ENCODE measurements around the gene ECEL1.

The ECEL1 gene

DNA sequence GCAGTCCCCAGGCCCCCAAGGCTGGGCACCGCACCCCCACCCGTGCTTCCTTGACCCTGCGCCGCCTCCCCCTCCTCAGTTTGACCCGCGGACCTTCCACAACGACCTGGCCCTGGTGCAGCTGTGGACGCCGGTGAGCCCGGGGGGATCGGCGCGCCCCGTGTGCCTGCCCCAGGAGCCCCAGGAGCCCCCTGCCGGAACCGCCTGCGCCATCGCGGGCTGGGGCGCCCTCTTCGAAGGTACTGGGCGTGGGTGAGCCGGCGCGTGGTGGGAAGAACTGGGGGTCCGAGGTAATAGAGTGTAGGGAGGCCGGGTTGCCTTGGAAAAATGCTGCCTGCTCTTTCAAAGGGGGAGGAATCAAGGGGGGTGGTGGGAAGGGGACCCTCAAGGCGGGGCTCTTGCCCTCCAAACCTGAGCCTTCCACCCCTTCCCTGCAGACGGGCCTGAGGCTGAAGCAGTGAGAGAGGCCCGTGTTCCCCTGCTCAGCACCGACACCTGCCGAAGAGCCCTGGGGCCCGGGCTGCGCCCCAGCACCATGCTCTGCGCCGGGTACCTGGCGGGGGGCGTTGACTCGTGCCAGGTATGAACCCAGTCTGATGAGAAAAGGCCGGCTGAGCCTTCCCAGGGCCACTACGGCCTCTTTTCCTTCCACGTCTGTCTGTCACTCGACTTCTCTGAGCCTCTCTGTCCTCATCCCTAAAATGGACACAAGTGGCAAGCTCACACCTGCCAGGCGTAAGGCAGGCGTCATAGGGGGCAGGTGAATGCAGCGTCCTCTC, 35.2 kb upstream of the ECEL1 start:
- DNase-seq: no peak

DNA sequence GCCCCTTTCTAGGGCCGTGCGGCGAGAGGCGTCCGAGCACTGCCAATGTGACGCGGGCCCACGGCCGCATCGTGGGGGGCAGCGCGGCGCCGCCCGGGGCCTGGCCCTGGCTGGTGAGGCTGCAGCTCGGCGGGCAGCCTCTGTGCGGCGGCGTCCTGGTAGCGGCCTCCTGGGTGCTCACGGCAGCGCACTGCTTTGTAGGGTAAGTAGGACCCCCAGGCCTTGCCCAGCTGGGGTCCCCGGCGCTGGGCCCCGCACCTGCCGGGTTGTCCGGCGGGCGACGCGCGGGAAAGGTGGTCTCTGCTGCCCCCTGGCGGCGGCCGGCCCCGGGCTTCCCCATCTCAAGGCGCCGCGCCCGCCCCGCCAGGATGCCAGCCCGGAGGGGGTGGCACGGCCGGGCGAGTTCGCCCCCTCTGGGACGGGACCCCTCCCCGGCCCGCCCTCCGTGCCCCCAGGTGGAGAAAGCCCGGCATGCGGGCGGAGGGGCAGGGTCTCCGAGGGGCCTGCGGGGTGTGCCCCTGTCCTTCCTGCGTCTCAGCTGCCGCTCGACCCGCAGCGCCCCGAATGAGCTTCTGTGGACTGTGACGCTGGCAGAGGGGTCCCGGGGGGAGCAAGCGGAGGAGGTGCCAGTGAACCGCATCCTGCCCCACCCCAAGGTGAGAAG, 34.5 kb upstream of the ECEL1 start:
- peak; percentile 36 for DNase-seq

DNA sequence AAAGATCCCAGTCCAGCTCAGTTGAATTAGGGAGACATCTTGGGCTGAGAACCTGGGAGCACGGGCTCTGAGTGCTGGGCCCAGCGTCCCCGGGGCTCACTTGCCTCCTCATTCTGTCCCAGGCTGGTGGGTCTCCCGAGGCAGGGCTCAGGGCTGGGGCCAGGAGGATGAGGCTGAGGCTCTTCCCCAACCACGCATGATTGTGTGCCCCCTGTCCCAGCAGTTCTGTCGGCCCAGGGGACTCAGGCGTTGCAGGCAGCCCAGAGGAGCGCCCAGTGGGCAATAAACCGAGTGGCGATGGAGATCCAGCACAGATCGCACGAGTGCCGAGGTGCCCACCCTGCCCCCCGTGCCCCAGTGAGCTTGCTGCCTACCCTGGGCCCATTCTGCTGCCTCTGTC, 33.5 kb upstream of the ECEL1 start:
- no peak for DNase-seq

DNA sequence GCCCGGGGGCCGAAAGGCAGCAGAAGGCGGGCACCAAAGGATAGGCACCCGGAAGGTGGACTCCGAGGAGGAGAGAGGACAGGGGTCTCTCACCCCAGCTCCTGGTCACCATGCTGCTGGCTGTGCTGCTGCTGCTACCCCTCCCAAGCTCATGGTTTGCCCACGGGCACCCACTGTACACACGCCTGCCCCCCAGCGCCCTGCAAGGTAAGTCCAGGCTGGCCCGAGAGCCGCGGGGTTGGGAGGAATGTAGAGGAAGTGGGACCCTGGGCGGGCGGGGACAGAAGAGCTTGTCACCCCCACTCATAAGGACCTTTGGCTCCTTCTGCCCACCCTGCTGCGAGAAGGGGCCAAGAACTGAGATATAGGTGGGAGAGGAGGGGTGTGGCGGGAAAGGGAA, 32.9 kb upstream of the ECEL1 start:
- no peak for DNase-seq

DNA sequence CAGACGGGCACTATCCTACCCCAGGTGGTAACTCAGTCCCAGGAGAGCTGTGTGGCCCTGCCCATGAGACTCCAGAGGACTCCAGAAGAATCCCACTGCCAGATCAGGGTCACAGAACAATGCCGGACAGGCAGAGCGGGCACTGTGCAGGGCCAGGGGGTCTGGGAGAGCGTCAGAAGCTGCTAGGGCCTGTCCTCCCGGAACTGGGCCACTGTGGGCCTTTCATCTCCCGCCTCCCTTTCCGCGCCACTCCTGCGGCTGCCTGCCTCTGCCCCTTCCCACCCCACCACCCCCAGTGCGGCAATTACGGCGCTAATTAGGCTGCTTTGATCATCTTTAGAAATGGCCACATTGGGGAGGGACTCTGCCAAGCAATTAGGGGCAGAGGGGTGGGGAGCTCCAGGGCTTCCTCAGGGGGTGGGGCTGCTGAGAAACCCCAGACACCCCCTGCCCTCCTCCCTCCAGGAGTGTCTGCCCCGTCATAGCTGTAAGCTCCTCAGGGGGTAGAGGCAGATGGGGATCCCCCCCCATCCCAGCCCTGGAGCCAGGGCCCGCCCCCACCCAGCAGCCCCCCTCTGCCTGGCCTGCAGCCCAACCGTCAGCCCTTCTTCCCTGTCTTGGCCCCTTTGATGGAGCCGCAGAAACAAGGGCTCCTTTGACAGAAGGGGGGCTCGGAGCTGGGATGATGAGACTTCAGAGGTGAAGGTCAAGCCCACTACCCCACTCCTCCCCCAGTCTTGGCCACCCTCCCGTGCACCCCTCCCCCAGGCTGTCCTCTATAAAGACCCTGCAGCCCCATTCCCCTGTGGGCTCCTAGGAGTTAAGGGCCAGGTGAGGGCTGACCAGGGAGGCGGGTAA, 32.2 kb upstream of the ECEL1 start, which contains the start of gene PRSS56:
Gene PRSS56, plus strand, starts transcription at position 808 of the 858 bp plus-strand sequence. CDS start 211 bp downstream, outside the sequence.
- peak; percentile 85 for DNase-seq

DNA sequence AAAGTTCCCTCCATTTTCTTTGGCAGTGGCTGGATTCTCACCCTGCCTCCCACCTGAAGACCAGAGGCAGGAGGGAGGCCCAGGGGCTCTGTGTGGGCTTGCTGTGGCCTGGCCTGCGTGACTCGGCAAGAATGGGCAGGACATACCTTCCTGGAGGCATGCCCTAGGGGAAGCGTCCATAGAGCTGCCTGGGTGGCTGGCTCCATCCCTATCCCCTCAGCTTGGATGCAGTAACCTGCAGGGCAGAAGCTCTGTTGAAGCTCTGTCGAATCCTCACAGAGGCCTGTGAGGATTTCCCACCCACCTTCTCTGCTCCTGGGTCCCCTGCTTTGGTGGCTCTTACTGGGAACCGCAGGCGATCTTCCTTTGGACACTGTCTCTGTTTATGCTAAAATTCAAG, 31.2 kb upstream of the ECEL1 start:
- DNase-seq: no peak

DNA sequence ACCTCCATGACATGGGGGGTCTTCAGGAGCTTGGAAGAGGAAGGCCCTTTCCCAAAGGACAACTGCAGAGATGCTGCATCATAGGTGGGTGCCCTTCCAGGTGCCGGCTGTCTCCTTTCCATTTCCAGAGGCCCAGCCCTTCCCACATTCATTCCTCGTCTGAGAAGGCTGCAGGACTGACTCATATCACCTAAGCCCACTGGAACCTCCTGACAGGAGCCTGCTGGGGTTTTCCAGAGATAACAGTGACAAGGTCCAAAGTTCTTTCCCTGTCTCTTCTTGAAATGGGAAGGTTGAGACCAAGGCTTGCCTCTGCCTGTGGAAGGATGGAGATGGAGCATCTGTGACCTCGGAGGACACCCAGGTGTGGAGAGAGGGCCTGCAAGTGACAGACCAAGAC, 28.9 kb upstream of the ECEL1 start:
- DNase-seq: no peak

DNA sequence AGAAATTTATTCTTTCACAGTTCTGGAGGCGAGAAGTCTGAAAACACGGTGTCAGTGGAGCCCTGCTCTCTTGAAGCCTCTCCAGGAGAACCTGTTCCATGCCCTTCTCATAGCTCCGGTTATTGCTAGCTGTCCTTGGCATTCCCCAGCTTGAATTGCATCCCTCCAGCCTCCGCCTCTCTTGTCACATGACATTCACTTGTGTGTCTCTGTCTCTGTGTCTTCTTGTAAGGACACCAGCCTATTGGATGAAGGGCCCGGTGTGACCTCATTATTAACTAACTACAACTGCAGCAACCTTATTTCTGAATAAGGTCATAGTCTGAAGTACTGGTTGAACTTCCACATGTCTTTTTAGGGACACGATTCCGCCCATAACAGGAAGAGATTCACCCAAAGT, 28.0 kb upstream of the ECEL1 start:
- no peak for DNase-seq

DNA sequence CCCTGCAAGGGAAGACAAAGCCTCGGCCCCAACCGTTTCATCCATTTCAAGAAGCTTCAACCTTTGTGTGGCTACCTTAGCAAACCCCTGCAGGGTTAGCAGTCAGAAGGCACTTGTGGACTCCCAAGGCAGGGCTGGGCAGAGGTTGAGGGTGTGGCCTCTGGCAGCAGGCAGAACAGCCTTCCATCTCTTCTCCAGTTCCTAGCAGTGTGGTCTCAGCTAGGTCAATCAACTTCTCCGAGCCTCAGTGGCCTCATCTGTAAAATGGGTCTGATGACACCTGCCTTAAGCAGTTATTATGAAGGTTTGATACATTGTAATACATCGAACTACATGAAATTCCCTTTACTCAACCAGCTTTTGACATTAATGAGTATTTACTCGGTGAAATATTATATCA, 25.7 kb upstream of the ECEL1 start:
- peak; percentile 22 for DNase-seq

DNA sequence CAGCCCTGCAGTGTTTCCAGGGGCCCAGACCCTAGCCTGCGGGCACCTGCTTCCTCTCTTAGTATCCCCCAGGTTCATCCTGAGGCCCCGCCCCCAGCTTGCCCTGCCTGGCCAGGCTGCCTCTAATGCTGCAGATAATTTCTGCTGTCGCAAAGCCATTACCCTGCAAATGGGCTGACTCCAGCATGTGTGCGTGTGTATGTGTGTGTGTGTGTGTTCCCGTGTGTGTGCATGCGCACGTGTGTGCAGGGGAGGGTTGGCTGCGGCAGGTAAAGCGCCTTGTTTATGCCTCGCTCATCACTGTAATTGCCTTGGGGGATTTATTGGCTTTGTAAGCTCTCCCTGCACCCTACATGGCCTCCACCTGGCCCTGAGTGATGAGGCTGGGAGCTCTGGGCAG, 25.0 kb upstream of the ECEL1 start:
- peak; percentile 75 for DNase-seq

DNA sequence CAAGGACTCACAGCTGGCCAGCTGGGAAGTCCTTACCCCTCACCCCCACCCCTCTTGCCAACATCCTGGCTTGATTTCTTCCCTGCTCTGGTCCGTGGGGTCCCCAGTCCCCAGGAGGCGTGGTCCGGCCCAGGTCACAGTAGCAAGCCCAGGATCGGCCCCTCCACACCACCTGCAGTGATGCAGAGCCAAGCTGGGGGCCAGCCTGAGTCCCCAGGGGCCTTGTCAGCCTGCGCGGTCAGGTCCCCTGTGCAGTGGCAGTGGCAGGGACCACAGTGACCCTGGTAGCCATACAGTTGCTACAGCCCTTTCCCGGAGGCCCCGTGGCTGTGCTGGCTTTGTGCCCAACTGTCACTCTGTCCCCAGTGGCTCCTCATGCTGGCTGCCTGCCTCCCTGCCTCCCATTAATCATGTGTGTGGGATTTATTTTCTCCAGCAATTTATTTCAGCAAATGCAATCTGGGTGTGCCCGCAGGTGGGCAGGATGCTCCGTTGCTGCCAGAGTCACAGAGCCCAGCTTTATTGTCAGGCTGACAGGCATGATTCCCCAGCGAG, 23.8 kb upstream of the ECEL1 start:
- DNase-seq: peak; percentile 70

DNA sequence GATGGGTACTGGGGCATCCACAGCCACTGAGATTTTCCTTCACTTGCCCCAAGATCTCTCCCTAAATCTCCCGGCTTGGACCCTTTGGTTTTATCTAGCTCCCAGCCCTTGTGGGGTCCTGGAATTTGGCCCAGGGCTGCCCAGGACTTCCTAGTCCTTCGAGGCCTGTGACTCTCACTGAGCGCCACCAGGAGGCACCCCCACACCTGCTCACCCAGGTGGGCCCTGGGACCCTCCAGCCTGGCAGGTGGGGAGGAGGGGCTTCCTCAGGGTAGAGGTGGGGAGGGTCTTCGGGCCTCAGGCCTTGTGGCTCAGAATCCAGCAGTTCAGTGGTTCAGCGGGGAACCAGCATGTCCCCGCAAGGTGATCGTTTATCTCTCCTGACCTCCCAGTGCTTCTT, 20.6 kb upstream of the ECEL1 start:
- DNase-seq: no peak

DNA sequence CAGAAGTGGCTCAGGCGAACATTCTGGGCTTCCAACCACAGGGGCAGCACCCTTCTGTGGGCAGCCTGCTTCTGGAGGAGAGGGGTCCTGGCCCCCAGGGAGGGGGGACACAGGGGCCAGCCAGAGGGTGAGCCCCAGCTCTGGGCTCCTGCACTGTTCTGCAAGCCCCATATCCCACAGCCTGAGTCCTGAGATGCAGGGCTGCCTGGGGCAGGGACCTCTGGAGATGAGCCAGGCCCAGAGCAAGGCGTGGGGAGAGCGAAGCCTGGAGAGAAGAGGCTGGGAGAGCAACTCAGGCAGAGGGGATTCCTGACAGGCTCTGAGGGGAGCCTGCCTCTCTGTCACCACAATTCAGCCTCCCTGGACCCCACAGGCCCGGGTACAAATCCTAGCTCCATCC, 19.1 kb upstream of the ECEL1 start:
- DNase-seq: no peak

DNA sequence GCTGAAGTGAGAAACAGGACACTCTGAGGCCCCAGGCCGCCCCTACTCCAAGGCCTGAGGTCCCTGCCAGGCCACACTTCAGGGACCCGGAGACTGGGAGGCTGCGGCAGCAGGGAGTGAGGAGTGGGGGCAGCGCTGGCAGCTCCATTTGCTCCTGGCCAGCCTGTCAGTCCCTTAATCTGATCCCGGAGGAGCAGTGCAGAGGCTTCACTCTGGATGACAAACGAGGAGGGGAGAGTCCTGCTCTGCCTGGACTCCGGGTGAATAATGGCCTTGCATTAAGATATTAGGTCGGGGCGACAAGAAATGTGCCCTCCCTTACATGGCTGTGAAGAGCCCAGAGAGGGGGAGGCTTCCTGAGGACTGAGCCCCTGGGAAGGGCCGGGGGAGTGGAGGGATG, 18.2 kb upstream of the ECEL1 start:
- no peak for DNase-seq

DNA sequence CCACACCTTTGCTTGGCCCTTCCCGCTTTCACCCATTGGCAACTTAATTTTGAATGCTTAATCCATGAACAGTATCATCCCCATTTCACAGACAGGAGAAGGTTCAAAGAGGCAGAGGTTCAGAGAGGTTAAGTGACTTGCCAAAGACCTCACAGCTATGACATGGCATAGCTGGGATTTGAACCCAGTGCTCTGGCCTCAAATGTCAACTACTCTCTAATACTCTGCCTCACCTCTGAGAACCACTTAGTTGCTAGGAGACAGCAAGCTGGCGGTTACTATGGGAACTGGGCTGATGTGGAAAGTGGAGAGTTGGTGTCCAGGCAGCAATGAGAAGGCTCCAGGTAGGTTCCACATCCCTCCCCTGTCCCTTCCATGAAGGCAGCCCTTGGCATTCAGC, 16.8 kb upstream of the ECEL1 start:
- DNase-seq: peak; percentile 65

DNA sequence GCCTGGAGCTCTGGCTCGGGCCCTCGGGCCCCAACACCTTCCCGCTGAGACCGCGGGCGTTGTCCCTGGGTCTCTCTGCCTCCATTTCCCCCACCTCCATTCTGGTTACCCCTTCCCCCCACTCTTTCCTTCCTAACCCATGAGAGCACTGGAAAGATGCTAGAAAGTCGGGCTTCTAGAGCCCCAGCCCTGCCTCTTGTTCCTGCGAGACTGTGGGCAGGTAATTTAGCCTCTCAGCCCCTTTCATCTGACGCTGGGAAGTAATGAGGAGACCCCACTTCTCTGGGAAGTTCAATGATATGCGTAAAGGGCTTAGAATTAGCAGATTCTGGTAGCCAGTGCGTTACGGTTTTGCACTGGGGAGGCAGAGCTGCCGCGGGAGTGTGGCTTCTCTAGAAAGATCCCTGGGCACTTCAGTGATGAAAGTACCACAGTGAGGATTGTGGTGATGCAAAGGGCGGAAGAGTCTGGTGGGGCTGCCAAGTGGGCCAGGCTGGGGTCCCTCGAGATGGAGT, 16.2 kb upstream of the ECEL1 start:
- DNase-seq: no peak

DNA sequence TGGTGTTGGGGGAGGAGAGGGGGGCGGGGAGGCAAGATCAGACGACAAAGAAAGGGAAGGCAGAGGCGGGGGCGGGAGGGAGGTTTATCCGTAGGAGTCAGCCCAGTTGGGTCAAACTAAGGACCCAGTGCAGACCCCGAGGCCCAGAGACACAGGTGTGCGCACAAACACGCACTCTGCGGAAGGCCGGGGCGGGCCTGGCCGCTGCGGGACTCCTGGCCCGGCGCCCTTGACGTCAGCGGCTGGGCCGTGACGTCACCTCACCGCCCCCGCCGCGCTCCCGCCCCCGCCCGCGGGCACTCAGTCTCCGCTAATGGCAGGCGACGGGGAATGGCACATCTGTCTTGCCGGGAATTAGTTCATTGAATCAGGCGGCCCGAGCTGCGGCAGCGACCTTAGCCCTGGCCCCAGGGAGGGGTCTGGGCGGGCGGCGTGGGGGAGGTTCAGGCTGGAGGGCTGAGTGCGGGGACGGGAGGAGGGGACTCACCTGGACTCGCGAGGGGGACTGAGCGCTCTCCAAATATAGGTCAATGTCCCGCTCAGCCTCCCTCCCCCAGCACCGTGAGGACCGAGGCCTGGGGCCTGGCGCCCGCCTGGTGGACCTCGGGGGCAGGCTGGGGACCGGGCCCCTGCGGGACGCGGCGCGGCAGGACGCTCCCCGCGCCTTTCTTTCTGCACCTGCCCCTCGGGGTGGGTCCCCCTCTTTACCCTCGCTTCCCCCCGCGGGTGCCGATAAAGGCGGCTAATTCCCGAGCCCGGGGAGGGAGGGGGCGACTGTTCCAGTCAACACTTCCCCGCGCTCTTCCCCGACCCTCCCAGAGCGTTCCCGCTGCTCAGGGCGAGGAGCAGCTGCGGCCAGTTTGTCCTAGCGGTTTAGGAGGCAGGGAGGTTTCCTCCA, 15.5 kb upstream of the ECEL1 start:
- DNase-seq: peak; percentile 82

DNA sequence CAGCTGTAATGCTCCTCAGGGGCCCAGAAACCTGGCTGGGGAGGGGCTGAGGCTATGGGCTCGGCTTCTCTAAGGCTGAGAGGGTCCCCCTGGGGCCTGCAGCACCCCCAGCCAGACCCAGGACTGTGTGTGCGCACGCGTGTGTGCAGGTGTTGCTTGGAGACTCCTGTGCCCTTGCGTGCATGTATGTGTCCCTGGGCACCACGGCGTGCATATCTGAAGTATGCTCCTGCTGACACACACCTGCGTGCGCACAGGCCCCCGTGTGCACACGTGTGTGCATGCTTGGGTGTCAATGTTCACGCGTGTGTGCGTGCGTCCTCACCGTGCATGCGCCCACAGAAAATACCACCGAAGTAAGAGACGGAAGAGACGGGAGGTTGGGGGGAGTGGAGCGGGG, 14.9 kb upstream of the ECEL1 start:
- DNase-seq: peak; percentile 41

DNA sequence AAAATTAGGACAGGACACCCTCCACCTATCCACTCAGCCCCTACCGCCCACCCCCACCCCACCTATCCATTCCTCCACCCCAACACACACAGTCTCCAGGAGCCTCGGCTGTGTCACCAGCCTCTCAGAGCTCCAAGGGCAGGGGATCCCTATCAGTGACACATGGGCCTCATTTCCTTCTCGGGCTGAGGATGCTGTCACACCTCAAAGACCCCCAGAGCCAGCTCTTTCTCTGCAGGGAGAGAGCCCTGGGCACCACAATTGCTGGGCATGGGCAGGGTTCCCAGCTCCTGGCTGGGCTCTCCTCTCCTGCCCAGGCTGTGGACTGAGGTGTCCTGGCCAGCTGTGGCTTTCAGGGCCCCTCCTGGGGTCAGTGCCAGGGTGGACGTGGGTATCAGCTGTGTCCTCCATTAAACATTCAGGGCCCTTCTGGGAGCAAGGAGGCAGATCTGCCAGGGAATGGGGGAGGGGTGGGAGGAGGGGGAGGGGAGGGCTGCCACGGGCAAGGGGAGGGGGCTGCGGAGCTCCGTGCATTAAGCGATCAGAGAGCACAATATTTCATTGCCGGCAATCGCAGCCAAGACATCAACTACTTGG, 14.3 kb upstream of the ECEL1 start:
- DNase-seq: no peak

DNA sequence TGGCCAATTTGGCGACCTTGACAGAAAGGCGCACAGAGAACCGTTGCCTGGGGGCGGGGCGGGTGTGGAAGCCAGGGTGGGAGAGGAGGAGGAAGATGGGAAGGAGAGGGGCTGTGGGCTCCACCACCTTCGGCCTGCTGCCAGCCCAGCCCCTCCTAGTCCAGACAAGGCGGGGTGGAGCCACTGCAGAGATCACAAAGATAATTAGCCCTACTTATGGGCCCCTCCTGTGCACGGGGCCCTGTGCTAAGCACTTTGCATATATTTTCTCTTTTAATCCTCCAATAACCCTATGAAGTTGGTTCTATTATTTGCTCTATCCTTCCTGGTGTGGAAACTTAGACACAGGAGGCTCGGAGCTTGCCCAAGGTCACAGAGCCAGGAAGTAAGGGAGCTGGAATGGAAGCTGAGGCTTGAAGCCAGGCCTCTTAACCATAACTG, 13.7 kb upstream of the ECEL1 start:
- peak; percentile 54 for DNase-seq

DNA sequence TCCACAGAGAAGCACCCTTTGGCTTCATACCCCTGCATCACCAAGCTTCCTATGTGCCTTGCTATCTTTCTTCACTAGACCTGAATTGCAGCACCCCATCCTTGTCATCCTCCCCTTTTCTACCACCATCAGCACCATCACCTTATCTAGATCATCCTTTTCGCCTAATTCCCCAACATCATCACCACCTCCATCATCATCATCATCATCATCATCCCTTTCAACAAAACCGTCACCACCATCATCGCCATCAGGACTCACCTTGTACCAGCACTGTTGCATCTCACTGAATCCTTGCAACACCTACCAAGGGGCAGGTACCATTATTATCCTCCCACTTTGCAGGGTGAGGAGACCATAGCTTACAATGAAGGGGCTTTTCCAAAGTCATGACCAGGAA, 10.8 kb upstream of the ECEL1 start:
- no peak for DNase-seq

DNA sequence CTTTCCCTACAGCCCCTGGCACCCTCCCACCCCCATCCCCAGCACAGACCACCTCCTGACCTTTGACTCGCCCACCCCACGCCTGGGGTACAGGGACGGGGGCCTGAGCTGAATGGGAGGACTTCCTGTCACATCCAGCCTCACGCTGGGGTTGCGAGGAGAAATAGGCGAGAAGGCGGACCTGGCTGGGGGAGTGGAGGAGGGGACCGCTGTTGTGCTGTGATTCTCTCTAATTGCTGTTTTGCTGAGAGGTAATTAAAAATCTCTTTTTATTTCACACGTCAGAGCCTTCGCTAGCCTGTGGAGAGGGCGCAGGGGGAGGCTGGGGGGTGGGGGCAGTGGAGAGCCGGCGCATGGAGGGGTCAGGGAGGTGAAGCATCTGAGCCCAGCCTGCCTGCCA, 9.7 kb upstream of the ECEL1 start:
- peak; percentile 82 for DNase-seq
